HUES6 (cell line): ENCODE results near the gene ZNF718.
"Not testable (repeated sequence)": the region's sequence is repeated elsewhere in the genome, so short reads cannot be mapped to it uniquely, and the experiment has no call there.

Experiments used
- H3K27ac ChIP-seq: 2 replicates; pipeline ENCODE4 v1.7.0; 2013; ENCODE audit warnings: low read depth, mild to moderate bottlenecking, low read length, inconsistent platforms
- H3K27me3 ChIP-seq: 2 replicates; pipeline ENCODE4 v1.6.1; 2013; ENCODE audit warnings: low read length; ENCODE audit not compliant: control insufficient read depth, insufficient read depth
- H3K36me3 ChIP-seq: 2 replicates; pipeline ENCODE4 v1.6.1; 2013; ENCODE audit warnings: low read length; ENCODE audit not compliant: control insufficient read depth, insufficient read depth
- H3K4me1 ChIP-seq: 2 replicates; pipeline ENCODE4 v1.6.1; 2013; ENCODE audit warnings: low read length; ENCODE audit not compliant: control insufficient read depth, insufficient read depth
- H3K4me3 ChIP-seq: 2 replicates; pipeline ENCODE4 v1.5.1; 2013; ENCODE audit warnings: low read depth, low read length
- H3K9ac ChIP-seq: one replicate; pipeline ENCODE4 v1.6.1; 2013; ENCODE audit warnings: mild to moderate bottlenecking, low read length
- H3K9me3 ChIP-seq: 2 replicates; pipeline ENCODE4 v1.6.1; 2013; ENCODE audit warnings: low read depth, low read length; ENCODE audit not compliant: control insufficient read depth, insufficient read depth

The ZNF718 gene

GRCh38 chr4:161496-162284, 37.4 kb downstream of the ZNF718 start:
- Histone ChIP-seq H3K27ac (no peak overlapping the region), H3K9ac (no peak overlapping the region), H3K36me3 (peaks cover 30% of the 10 kb centered on the region), H3K4me3 (no peak overlapping the region), H3K4me1 (no peaks in the 10 kb centered on the region), H3K27me3 (no peaks in the 10 kb centered on the region), H3K9me3 (peaks cover 70% of the 10 kb centered on the region)

DNA sequence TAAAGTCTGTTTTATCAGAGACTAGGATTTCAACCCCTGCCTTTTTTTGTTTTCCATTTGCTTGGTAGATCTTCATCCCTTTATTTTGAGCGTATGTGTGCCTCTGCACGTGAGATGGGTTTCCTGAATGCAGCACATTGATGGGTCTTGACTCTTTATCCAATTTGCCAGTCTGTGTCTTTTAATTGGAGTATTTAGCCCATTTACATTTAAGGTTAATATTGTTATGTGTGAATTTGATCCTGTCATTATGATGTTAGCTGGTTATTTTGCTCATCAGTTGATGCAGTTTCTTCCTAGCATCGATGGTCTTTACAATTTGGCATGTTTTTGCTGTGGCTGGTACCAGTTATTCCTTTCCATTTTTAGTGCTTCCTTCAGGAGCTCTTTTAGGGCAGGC, 45.3 kb downstream of the ZNF718 start:
- H3K27ac ChIP-seq, H3K27me3 ChIP-seq, H3K36me3 ChIP-seq, H3K9ac ChIP-seq, H3K4me3 ChIP-seq, H3K4me1 ChIP-seq: not testable (repeated sequence)
- H3K9me3 ChIP-seq: peaks cover 44% of the 10 kb centered on the region

DNA sequence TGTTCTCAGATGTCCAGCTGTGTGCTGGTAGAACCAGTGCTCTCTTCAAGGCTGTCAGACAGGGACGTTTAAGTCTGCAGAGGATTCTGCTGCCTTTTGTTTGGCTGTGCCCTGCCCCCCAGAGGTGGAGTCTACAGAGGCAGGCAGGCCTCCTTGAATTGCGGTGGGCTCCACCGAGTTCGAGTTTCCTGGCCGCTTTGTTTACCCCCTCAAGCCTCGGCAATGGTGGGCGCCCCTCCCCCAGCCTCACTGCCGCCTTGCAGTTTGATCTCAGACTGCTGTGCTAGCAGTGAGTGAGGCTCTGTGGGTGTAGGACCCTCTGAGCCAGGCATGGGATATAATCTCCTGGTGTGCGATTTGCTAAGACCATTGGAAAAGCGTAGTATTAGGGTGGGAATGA, 47.0 kb downstream of the ZNF718 start:
- H3K9ac ChIP-seq, H3K4me1 ChIP-seq, H3K36me3 ChIP-seq, H3K27me3 ChIP-seq, H3K27ac ChIP-seq, H3K4me3 ChIP-seq: not testable (repeated sequence)
- H3K9me3 ChIP-seq: peaks cover 48% of the 10 kb centered on the region

- Histone ChIP-seq H3K4me3 (no peak overlapping the region), H3K9ac (no peak overlapping the region), H3K4me1 (no peaks in the 10 kb centered on the region; the same call in 1 of the 2 replicates), H3K9me3 (peaks cover 71% of the 10 kb centered on the region), H3K27ac (no peak overlapping the region), H3K27me3 (no peaks in the 10 kb centered on the region), H3K36me3 (no peaks in the 10 kb centered on the region; the same call in 1 of the 2 replicates)
Measured at GRCh38 chr4:173666-174314, 49.5 kb downstream of the ZNF718 start.

DNA sequence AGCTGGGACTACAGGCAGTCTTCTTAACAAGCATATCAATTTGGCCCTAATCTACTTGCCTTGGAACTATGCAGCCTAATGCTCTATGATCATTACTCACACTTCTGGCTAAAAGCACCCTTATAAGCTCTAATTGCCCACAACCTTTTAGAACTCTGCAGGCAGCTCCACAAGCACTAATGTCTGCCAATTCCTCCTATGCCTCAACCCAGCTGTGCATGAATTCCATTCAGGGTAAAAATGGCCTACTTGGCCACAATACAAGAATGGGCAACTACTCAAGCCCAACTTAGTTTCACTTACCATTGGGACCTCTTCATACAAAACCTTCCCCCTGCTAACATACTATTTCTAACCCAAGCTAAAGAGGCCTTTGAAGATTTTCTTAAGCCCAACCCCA, 51.7 kb downstream of the ZNF718 start:
- Histone ChIP-seq H3K27ac (no peak overlapping the region), H3K9me3 (peaks cover 86% of the 10 kb centered on the region), H3K36me3 (no peaks in the 10 kb centered on the region; the same call in 1 of the 2 replicates), H3K4me3 (no peak overlapping the region), H3K4me1 (no peaks in the 10 kb centered on the region; the same call in 1 of the 2 replicates), H3K9ac (no peak overlapping the region), H3K27me3 (no peaks in the 10 kb centered on the region)

GRCh38 chr4:176995-177394, 52.7 kb downstream of the ZNF718 start:
- no peak overlapping the region for H3K9ac ChIP-seq
- H3K9me3 ChIP-seq: peaks cover 81% of the 10 kb centered on the region
- no peak overlapping the region for H3K27ac ChIP-seq
- no peak overlapping the region for H3K4me3 ChIP-seq
- H3K27me3 ChIP-seq: no peaks in the 10 kb centered on the region
- H3K36me3 ChIP-seq: no peaks in the 10 kb centered on the region
- no peaks in the 10 kb centered on the region; the same call in 1 of the 2 replicates for H3K4me1 ChIP-seq

DNA sequence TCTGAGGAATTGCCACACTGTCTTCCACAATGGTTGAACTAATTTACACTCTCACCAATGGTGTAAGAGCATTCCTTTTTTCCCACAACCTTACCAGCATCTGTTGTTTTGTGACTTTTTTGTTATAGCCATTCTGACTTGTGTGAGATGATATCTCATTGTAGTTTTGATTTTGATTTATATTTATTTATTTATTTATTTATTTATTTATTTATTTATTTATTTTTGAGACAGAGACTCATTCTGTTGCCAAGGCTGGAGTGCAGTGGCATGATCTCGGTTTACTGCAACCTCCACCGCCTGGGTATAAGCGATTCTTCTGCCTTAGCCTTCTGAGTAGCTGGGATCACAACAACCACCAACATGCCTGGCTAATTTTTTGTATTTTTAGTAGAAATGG, 57.9 kb downstream of the ZNF718 start:
- H3K9me3 ChIP-seq: peaks cover 55% of the 10 kb centered on the region

DNA sequence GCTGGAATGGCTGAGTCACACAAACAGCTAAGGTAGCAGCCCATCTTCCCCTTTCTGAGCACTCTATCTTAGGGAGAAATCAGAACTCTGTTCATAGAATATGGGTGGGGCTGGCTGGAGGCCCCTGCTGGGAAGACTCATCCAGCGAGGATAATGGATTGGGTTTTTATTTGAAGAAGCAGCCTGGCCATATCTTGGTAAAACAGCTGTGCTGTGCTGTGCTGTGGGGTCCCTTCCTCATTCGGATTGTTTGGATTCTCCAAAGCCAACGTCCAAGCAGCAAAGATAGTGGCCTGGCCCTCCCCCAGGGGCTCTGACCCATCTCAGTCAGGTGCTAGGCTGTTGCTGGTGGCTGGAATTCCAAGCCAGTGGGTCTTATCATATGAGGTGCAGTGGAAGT, 63.8 kb downstream of the ZNF718 start:
- Histone ChIP-seq H3K4me3 (no peak overlapping the region), H3K27ac (no peak overlapping the region), H3K4me1 (no peaks in the 10 kb centered on the region), H3K36me3 (no peaks in the 10 kb centered on the region), H3K27me3 (no peaks in the 10 kb centered on the region), H3K9me3 (peaks cover 43% of the 10 kb centered on the region), H3K9ac (no peak overlapping the region)

More for the DNA sequence above, 57.9 kb downstream of the ZNF718 start:
- H3K36me3 ChIP-seq, H3K4me3 ChIP-seq, H3K27me3 ChIP-seq, H3K4me1 ChIP-seq, H3K9ac ChIP-seq, H3K27ac ChIP-seq: not testable (repeated sequence)

- not testable (repeated sequence) for H3K27ac ChIP-seq, H3K27me3 ChIP-seq, H3K4me3 ChIP-seq, H3K9ac ChIP-seq, H3K36me3 ChIP-seq, H3K4me1 ChIP-seq
- H3K9me3 ChIP-seq: peaks cover 50% of the 10 kb centered on the region
Measured at GRCh38 chr4:195159-195558, 70.9 kb downstream of the ZNF718 start.

GRCh38 chr4:200936-201335, 76.6 kb downstream of the ZNF718 start:
- no peaks in the 10 kb centered on the region for H3K27me3 ChIP-seq
- peaks cover 89% of the 10 kb centered on the region for H3K9me3 ChIP-seq
- H3K4me3 ChIP-seq: no peak overlapping the region
- peaks cover 2% of the 10 kb centered on the region; the same call in 1 of the 2 replicates for H3K36me3 ChIP-seq
- no peak overlapping the region for H3K27ac ChIP-seq
- H3K9ac ChIP-seq: no peak overlapping the region
- H3K4me1 ChIP-seq: no peaks in the 10 kb centered on the region

- H3K9me3 ChIP-seq: peaks cover 88% of the 10 kb centered on the region
- not testable (repeated sequence) for H3K9ac ChIP-seq, H3K36me3 ChIP-seq, H3K4me1 ChIP-seq, H3K27ac ChIP-seq, H3K27me3 ChIP-seq, H3K4me3 ChIP-seq
Measured at GRCh38 chr4:202822-203221, 78.5 kb downstream of the ZNF718 start.
